H1 (cell line): ENCODE measurements around the gene PTGES3L. TPM values are rescaled to one million over a fixed set of nuclear protein-coding genes. Genes with fewer than 3 reads are reported as not detected.

ENCODE experiments used
- CTCF ChIA-PET: fragments of 300-600 bp; sonication (Branson Sonifier 250); formaldehyde crosslinking; loops from one replicate; lab custom pipeline; 2021; ENCODE audit not compliant: partially characterized antibody; lab: Charles Lee
- POLR2A ChIA-PET: fragments of 300-600 bp; sonication (Branson Sonifier 250); formaldehyde crosslinking; loops from one replicate; lab custom pipeline; 2021; ENCODE audit warnings: inconsistent platforms; ENCODE audit not compliant: partially characterized antibody; lab: Charles Lee
- DNase-seq, 2 experiments: peaks; one replicate each; pipeline versions ENCODE4 v3.0.0 to v3.0.0-alpha.2; 2010 to 2022; ENCODE audit warnings: low spot score in 2 of 2, low read depth in 1 of 2, mixed read lengths in 1 of 2
- FAIRE-seq: peaks from 2 replicates; lab custom pipeline; 2011; peaks lifted over from hg19 to GRCh38; lab: Jason Lieb, UNC
- H2AFZ ChIP-seq: 2 replicates; pipeline ENCODE4 v1.8.1; 2012; ENCODE audit warnings: low read length, inconsistent platforms
- H2AK5ac ChIP-seq: 2 replicates; pipeline ENCODE4 v1.6.1; 2013; ENCODE audit warnings: low read depth, low read length
- H2BK120ac ChIP-seq: replicated peaks from 2 replicates; pipeline ENCODE3; 2013; ENCODE audit warnings: low read depth, low read length, inconsistent platforms
- H2BK12ac ChIP-seq: 2 replicates; pipeline ENCODE4 v1.6.1; 2013; ENCODE audit warnings: low read depth, low read length
- H2BK15ac ChIP-seq: 2 replicates; pipeline ENCODE4 v1.6.1; 2013; ENCODE audit warnings: low read length
- H2BK20ac ChIP-seq: 2 replicates; pipeline ENCODE4 v1.6.1; 2013; ENCODE audit warnings: low read length
- H2BK5ac ChIP-seq: 2 replicates; pipeline ENCODE4 v1.6.1; 2013; ENCODE audit warnings: low read depth, low read length
- H3K14ac ChIP-seq: 2 replicates; pipeline ENCODE4 v1.6.1; 2013; ENCODE audit warnings: inconsistent platforms; ENCODE audit not compliant: insufficient read length
- H3K18ac ChIP-seq: 2 replicates; pipeline ENCODE4 v1.6.1; 2013; ENCODE audit warnings: low read length; ENCODE audit errors: extremely low read depth
- H3K23ac ChIP-seq: 2 replicates; pipeline ENCODE4 v1.6.1; 2013; ENCODE audit warnings: inconsistent platforms; ENCODE audit not compliant: insufficient read length
- H3K23me2 ChIP-seq: 2 replicates; pipeline ENCODE4 v1.6.1; 2013; ENCODE audit warnings: low read depth, low read length
- H3K27ac ChIP-seq: 2 replicates; pipeline ENCODE4 v1.6.1; 2011; ENCODE audit warnings: low read depth, low read length, inconsistent platforms
- H3K27me3 ChIP-seq, 4 experiments: replicated peaks in 1 of 4; 1 replicate in 1 of 4; 2 replicates in 3 of 4; pipeline versions ENCODE4 v1.6.1 to v1.8.1; 2011 to 2013; ENCODE audit warnings: low read length in 3 of 4, mild to moderate bottlenecking in 3 of 4, inconsistent platforms in 2 of 4, mixed read lengths in 2 of 4, moderate library complexity in 1 of 4; ENCODE audit not compliant: control insufficient read depth in 3 of 4, insufficient read depth in 3 of 4; ENCODE audit errors: extremely low read depth in 1 of 4
- H3K36me3 ChIP-seq, 4 experiments: 2 replicates each; pipeline versions ENCODE4 v1.6.1 to v1.8.1; 2011 to 2013; ENCODE audit warnings: mild to moderate bottlenecking in 4 of 4, low read length in 3 of 4, moderate library complexity in 2 of 4, control low read depth in 1 of 4, inconsistent platforms in 1 of 4; ENCODE audit not compliant: insufficient read depth in 4 of 4, control insufficient read depth in 2 of 4
- H3K4ac ChIP-seq: replicated peaks from 2 replicates; pipeline ENCODE3; 2013; ENCODE audit warnings: low read length, low read depth, mixed read lengths, inconsistent platforms; ENCODE audit not compliant: insufficient read length
- H3K4me1 ChIP-seq, 4 experiments: replicated peaks in 1 of 4; 1 replicate in 1 of 4; 2 replicates in 3 of 4; pipeline versions ENCODE4 v1.6.1 to v1.8.1; 2011 to 2013; ENCODE audit warnings: low read length in 3 of 4, inconsistent platforms in 2 of 4, mixed read lengths in 1 of 4; ENCODE audit not compliant: insufficient read depth in 4 of 4, control insufficient read depth in 3 of 4
- H3K4me2 ChIP-seq, 2 experiments: 2 replicates each; pipeline versions ENCODE4 v1.6.1 to v1.8.1; 2011 to 2013; ENCODE audit warnings: low read depth in 2 of 2, low read length in 2 of 2, control low read depth in 1 of 2, inconsistent platforms in 1 of 2, mild to moderate bottlenecking in 1 of 2; ENCODE audit not compliant: insufficient read depth in 1 of 2
- H3K4me3 ChIP-seq, 4 experiments: fragments of 200-600, 300-600 bp in 1 of 4; sonication (generic), shearing (Covaris generic), sonication (Bioruptor Twin) in 1 of 4; 2 replicates each; pipeline versions ENCODE4 v1.5.1 to v1.8.1; 2011 to 2016; ENCODE audit warnings: low read length in 4 of 4, low read depth in 3 of 4, control low read depth in 2 of 4, inconsistent platforms in 2 of 4, mild to moderate bottlenecking in 2 of 4, mixed read lengths in 1 of 4, moderate library complexity in 1 of 4; ENCODE audit not compliant: insufficient read depth in 2 of 4; ENCODE audit errors: extremely low read depth in 1 of 4
- H3K56ac ChIP-seq: replicated peaks from 2 replicates; pipeline ENCODE3; 2013; ENCODE audit warnings: low read depth, mild to moderate bottlenecking, mixed read lengths, low read length, inconsistent platforms; ENCODE audit not compliant: insufficient read length
- H3K79me1 ChIP-seq: 2 replicates; pipeline ENCODE4 v1.6.1; 2013; ENCODE audit warnings: low read depth, low read length, control low read depth
- H3K79me2 ChIP-seq, 2 experiments: 2 replicates each; pipeline versions ENCODE4 v1.6.1 to v1.8.1; 2012 to 2013; ENCODE audit warnings: low read length in 2 of 2, mild to moderate bottlenecking in 2 of 2, inconsistent platforms in 1 of 2; ENCODE audit not compliant: insufficient read depth in 2 of 2, control insufficient read depth in 1 of 2
- H3K9ac ChIP-seq, 4 experiments: replicated peaks in 1 of 4; 1 replicate in 1 of 4; 2 replicates in 3 of 4; pipeline versions ENCODE4 v1.6.1 to v1.8.1; 2011 to 2013; ENCODE audit warnings: low read depth in 3 of 4, low read length in 3 of 4, control low read depth in 2 of 4, mild to moderate bottlenecking in 2 of 4, moderate library complexity in 2 of 4, inconsistent platforms in 1 of 4; ENCODE audit errors: extremely low read depth in 1 of 4
- H3K9me3 ChIP-seq, 2 experiments: 2 replicates each; pipeline versions ENCODE4 v1.6.1 to v1.8.1; 2012 to 2013; ENCODE audit warnings: mild to moderate bottlenecking in 2 of 2, moderate library complexity in 2 of 2, control low read depth in 1 of 2, inconsistent platforms in 1 of 2, low read depth in 1 of 2, low read length in 1 of 2, mixed read lengths in 1 of 2; ENCODE audit not compliant: insufficient read depth in 2 of 2
- H4K20me1 ChIP-seq, 2 experiments: replicated peaks in 1 of 2; 2 replicates each; pipeline versions ENCODE3 to v1.8.1; 2011 to 2013; ENCODE audit warnings: inconsistent platforms in 2 of 2, low read length in 2 of 2, mild to moderate bottlenecking in 1 of 2; ENCODE audit not compliant: insufficient read depth in 2 of 2, control insufficient read depth in 1 of 2
- H4K5ac ChIP-seq: 2 replicates; pipeline ENCODE4 v1.6.1; 2013; ENCODE audit warnings: low read length, low read depth, mixed read lengths, inconsistent platforms; ENCODE audit not compliant: insufficient read length
- H4K8ac ChIP-seq: 2 replicates; pipeline ENCODE4 v1.8.0; 2013; ENCODE audit warnings: mild to moderate bottlenecking, moderate library complexity, low read length, inconsistent platforms; ENCODE audit not compliant: insufficient read depth; ENCODE audit errors: extremely low read depth
- H4K91ac ChIP-seq: replicated peaks from 2 replicates; pipeline ENCODE3; 2013; ENCODE audit warnings: low read length, mixed read lengths, inconsistent platforms; ENCODE audit not compliant: insufficient read length
- CEBPB ChIP-seq: IDR thresholded peaks from 2 replicates; pipeline ENCODE4 v1.6.1; 2012; ENCODE audit warnings: low read depth, low read length
- CTCF ChIP-seq, 3 experiments: IDR thresholded peaks; 1 replicate in 2 of 3; 2 replicates in 1 of 3; pipeline versions ENCODE4 v1.5.1 to v1.6.1; 2011; ENCODE audit warnings: low read length in 3 of 3, mild to moderate bottlenecking in 3 of 3, inconsistent platforms in 2 of 3, low read depth in 1 of 3, moderate library complexity in 1 of 3; ENCODE audit not compliant: insufficient read depth in 1 of 3; ENCODE audit errors: control extremely low read depth in 1 of 3
- GABPA ChIP-seq: IDR thresholded peaks from 2 replicates; pipeline ENCODE4 v1.6.1; 2011; ENCODE audit warnings: mild to moderate bottlenecking, low read length, moderate library complexity, borderline replicate concordance; ENCODE audit not compliant: insufficient read depth
- JUN ChIP-seq: IDR thresholded peaks from 2 replicates; pipeline ENCODE4 v1.6.1; 2011; ENCODE audit warnings: low read depth, mild to moderate bottlenecking, improper control_type of control experiment, low read length
- RAD21 ChIP-seq, 2 experiments: IDR thresholded peaks in 1 of 2; conservative IDR thresholded peaks in 1 of 2; 2 replicates each; pipeline ENCODE4 v1.6.1; 2011; ENCODE audit warnings: low read depth in 2 of 2, low read length in 2 of 2, improper control_type of control experiment in 1 of 2, inconsistent platforms in 1 of 2, mild to moderate bottlenecking in 1 of 2, moderate library complexity in 1 of 2
- TAF1 ChIP-seq: IDR thresholded peaks from 2 replicates; pipeline ENCODE4 v1.6.1; 2011; ENCODE audit warnings: mild to moderate bottlenecking, low read depth, low read length
- WGBS, 2 experiments: shearing (Covaris generic) in 1 of 2; methylation state at CpG; one replicate each; pipeline versions ENCODE4 v1.1.6 to v1.1.7; 2013 to 2015; ENCODE audit warnings: low lambda C conversion rate in 2 of 2, mixed read lengths in 2 of 2, inconsistent platforms in 1 of 2, low coverage in 1 of 2, missing lambda C conversion rate in 1 of 2; ENCODE audit not compliant: insufficient replicate concordance in 2 of 2, insufficient coverage in 1 of 2, insufficient read length in 1 of 2; ENCODE audit errors: extremely low coverage in 1 of 2, missing lambda C conversion rate in 1 of 2; 5-methylcytosine and 5-hydroxymethylcytosine counted together
- polyA plus RNA-seq, 7 experiments: library from polyadenylated mRNA; depleted of rRNA in 3 of 7; stranded (reverse) in 5 of 7; unstranded in 2 of 7; fragments of >200 nt in 5 of 7; fragments of 200-250 nt in 2 of 7; gene quantifications; 1 replicate in 5 of 7; 2 replicates in 1 of 7; 4 replicates in 1 of 7; pipeline versions ENCODE4 v1.2.1 to v1.2.3, GENCODE V29; 2011 to 2013; ENCODE audit warnings: missing spikeins in 2 of 7, mixed read lengths in 2 of 7
- total RNA-seq: library from RNA; stranded (reverse); fragmentation: NEBNext Ultra II Directional; extraction: Animal tissue kit (Norgen Biotek cat#: 25700); gene quantifications from 2 replicates; pipeline ENCODE4 v1.2.1, GENCODE V29; 2021
- TF ChIP-seq, protein P1 (sequence below): IDR thresholded peaks from 2 replicates; pipeline ENCODE4 v1.6.1; 2011; ENCODE audit warnings: low read length, improper control_type of control experiment

The PTGES3L gene
- total and polyA plus RNA-seq, 2 of the 8 experiments (the other 6 are each of a cell fraction or from before 2014, with no cell fraction given): 3.0 to 3.6 TPM

- no peak overlapping the region for H2AK5ac ChIP-seq
- H2BK15ac ChIP-seq: no peak overlapping the region
- no peak overlapping the region for H2BK5ac ChIP-seq
- H3K56ac ChIP-seq: no peak overlapping the region
- no peak overlapping the region for H3K14ac ChIP-seq
- H4K20me1 ChIP-seq: no peaks in the 10 kb centered on the region
- H3K27ac ChIP-seq: no peak overlapping the region
- H4K8ac ChIP-seq: no peak overlapping the region
- no peaks in the 10 kb centered on the region for H3K23me2 ChIP-seq
- H3K4me1 ChIP-seq: no peaks in the 10 kb centered on the region
- no peak overlapping the region for H2AFZ ChIP-seq
- WGBS, 2 experiments: 49% methylated on average over 9 of the region's 9 CpGs; no CpG with 5 or more reads in 1 of the 2 experiments
- no peak overlapping the region for H4K91ac ChIP-seq
- no peak overlapping the region for H2BK12ac ChIP-seq
- H3K4me3 ChIP-seq: no peak overlapping the region
- no peaks in the 10 kb centered on the region for H3K79me1 ChIP-seq
- H3K36me3 ChIP-seq: no peaks in the 10 kb centered on the region
- no peaks in the 10 kb centered on the region for H3K9me3 ChIP-seq
- H3K23ac ChIP-seq: no peak overlapping the region
- ChIA-PET CTCF (interaction anchor here (0.6 to 7.7 kb wide), 38 partner anchors 9 to 967 kb away, joined by 3 to 111 read pairs (median 3); partner anchors contain the start of genes AARSD1, AOC2, AOC3 and BECN1), POLR2A (interaction anchor here (0.8 to 3.8 kb wide), 9 partner anchors 9 to 104 kb away, joined by 3 to 29 read pairs (median 3); partner anchors contain the start of gene AOC2)
- no peak overlapping the region for H3K9ac ChIP-seq
- H3K79me2 ChIP-seq: no peaks in the 10 kb centered on the region
- FAIRE-seq (peak; percentile 62), DNase-seq (peak; percentile 25 to 55)
- no peak overlapping the region for H3K4me2 ChIP-seq
- H3K4ac ChIP-seq: no peak overlapping the region
- H3K18ac ChIP-seq: no peak overlapping the region
- no peak overlapping the region for H2BK20ac ChIP-seq
- no peaks in the 10 kb centered on the region for H3K27me3 ChIP-seq
- no peak overlapping the region for H4K5ac ChIP-seq
- no peak overlapping the region for H2BK120ac ChIP-seq
- TF ChIP-seq JUN (no peak), CEBPB (no peak), CTCF (IDR thresholded peaks at IDR 0.05; ENCODE audit: control extremely low read depth in 1 of 3, insufficient read depth in 1 of 3, low read depth in 1 of 3, low read length in 3 of 3) (peak; percentile 47 to 87 (median 85)), RAD21 (IDR thresholded peaks at IDR 0.05 in 1 of 2, conservative IDR thresholded peaks at IDR 0.05 in 1 of 2; ENCODE audit: low read depth in 2 of 2, low read length in 2 of 2) (peak; percentile 96), GABPA (no peak), TAF1 (no peak)
- TF ChIP-seq, protein P1, sequence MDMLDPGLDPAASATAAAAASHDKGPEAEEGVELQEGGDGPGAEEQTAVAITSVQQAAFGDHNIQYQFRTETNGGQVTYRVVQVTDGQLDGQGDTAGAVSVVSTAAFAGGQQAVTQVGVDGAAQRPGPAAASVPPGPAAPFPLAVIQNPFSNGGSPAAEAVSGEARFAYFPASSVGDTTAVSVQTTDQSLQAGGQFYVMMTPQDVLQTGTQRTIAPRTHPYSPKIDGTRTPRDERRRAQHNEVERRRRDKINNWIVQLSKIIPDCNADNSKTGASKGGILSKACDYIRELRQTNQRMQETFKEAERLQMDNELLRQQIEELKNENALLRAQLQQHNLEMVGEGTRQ: no peak
These were observed 41.9 kb downstream of the PTGES3L start for GRCh38 chr17:42937712-42938596.
